Measurements from ENCODE around the gene TPPP.

- TF ChIP-seq REST (IDR thresholded peaks at IDR 0.05) (no peak), TFCP2L1 (CRISPR knock-in tag; IDR thresholded peaks at IDR 0.05) (no peak), MAFK (IDR thresholded peaks at IDR 0.05; ENCODE audit: partially characterized antibody) (no peak), MYC (IDR thresholded peaks at IDR 0.05; ENCODE audit: borderline replicate concordance, low read length) (no peak), MAX (IDR thresholded peaks at IDR 0.05) (no peak), RCOR1 (IDR thresholded peaks at IDR 0.05; ENCODE audit: low read depth, low read length) (no peak), POLR2A (IDR thresholded peaks at IDR 0.05; ENCODE audit: low read length) (no peak), KDM5A (IDR thresholded peaks at IDR 0.05) (no peak), CTCF (IDR thresholded peaks at IDR 0.05) (no peak), NR3C1 (IDR thresholded peaks at IDR 0.05) (no peak), EP300 (IDR thresholded peaks at IDR 0.05) (no peak)
Observed at GRCh38 chr5:652773-653350, 40.3 kb downstream of the TPPP start.
